HG02973 (cell line): ENCODE measurements around the gene ISG15.
"Not testable (repeated sequence)": the region's sequence is repeated elsewhere in the genome, so short reads cannot be mapped to it uniquely, and the experiment has no call there.

ENCODE experiments used
- ATAC-seq: cut with Tn5 transposase; IDR thresholded peaks from one replicate; pipeline ENCODE4 v1.9.1; 2021; ENCODE audit warnings: moderate library complexity; ENCODE audit not compliant: unreplicated experiment

ISG15 gene

GRCh38 chr1:1026599-1027413 lies 13.5 kb downstream of the ISG15 start:
- no peak for ATAC-seq

- ATAC-seq, result no peak
Measured at GRCh38 chr1:1027791-1028190, 14.5 kb downstream of the ISG15 start.

GRCh38 chr1:1030867-1031658 lies 17.8 kb downstream of the ISG15 start:
- not testable (repeated sequence) for ATAC-seq

DNA sequence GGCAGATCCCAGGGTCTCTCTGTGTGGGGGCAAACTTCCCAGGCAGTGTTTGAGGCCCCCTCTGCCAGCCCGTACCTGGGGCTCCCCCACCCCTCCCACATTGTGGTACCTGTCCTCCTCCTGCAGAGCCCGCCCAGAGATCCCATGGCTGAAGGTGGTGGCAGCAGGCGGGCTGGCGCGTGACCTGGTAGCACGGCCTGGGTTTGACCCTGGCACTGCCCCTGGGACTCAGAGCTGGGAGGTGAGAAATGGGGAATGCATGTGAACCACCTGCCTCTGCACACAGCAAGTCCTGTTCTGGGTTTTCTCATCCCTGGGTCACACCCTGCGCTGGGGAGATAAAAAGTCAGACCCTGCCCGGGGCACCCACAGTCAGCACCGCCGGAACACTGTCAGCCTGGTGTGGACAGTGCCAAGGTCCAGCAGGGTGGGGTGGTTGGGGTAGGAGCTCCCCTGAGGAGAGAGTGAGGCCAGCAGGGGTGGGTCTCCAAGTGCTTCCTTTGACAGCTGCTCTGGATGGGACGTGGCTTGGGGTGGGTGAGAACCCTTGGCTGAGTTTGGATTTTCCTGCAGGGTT lies 18.4 kb downstream of the ISG15 start:
- ATAC-seq, result no peak

- ATAC-seq, result peak; percentile 4
Measured at GRCh38 chr1:1032424-1032823, 19.1 kb downstream of the ISG15 start.

DNA sequence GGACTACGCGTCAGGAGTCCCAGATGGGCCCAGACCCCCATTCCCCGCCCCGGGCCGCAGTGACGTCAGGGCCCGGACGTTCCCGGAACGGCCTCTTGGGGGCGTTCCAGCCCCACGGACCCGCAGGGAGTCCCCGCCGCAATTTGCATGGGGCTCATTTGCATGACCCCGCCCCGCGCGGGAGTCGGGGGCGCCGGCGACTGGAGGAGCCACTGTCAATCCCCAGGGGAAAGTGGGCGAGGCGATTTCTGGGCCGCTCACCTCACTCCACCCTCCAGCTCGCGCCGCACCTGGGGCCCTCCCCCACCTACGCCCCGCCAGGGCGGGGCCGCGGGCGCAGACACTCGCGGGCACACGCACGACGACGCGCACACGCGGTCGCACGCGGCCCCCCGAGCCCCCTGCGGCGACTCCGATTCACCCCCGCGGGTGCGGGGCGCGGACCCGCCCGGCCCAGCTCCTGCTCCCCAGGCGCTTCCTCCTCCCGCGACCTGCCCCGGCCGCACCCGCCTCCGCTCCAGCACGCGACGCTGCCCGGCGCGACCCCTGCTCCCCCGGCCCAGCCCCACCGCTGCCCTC lies 19.8 kb downstream of the ISG15 start:
- ATAC-seq, result peak; percentile 61

DNA sequence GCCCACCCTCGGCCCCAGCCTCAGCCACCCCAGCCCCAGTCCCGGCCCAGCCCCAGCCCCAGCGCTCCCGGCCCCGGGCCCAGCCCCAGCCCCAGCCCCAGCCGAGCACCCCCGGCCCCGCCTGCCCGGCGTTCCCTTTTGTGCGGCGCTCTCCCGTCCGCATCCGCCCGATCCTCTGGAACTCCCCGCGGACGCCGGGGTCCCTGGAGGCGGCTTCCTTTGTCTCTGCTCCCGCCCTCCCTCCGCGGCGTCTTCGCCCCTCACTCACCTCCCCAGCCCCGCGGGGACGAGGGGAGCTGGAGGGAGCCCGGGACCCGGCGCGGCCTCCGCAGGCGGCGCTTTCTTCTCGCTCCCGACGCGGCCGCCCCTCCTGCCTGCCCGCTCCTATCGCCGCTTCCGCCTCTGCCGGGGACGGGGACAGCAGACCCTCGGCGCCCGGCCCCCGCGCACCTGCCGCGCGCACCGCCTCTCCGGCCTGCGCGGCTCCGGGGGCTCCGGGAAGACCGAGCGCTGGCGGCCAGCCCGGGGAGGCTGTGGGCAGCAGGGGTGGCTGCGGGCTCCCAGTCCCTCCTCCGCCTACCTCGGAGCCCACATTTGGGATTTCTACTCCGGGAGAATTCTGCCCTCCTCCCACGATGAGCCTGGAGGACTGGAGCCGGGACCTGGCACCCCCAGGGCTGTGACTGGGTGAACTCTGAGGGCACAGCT lies 20.6 kb downstream of the ISG15 start:
- ATAC-seq, result no peak

GRCh38 chr1:1034439-1034781 lies 21.1 kb downstream of the ISG15 start:
- no peak for ATAC-seq

- no peak for ATAC-seq
Measured at GRCh38 chr1:1035291-1035943, 22.1 kb downstream of the ISG15 start.

DNA sequence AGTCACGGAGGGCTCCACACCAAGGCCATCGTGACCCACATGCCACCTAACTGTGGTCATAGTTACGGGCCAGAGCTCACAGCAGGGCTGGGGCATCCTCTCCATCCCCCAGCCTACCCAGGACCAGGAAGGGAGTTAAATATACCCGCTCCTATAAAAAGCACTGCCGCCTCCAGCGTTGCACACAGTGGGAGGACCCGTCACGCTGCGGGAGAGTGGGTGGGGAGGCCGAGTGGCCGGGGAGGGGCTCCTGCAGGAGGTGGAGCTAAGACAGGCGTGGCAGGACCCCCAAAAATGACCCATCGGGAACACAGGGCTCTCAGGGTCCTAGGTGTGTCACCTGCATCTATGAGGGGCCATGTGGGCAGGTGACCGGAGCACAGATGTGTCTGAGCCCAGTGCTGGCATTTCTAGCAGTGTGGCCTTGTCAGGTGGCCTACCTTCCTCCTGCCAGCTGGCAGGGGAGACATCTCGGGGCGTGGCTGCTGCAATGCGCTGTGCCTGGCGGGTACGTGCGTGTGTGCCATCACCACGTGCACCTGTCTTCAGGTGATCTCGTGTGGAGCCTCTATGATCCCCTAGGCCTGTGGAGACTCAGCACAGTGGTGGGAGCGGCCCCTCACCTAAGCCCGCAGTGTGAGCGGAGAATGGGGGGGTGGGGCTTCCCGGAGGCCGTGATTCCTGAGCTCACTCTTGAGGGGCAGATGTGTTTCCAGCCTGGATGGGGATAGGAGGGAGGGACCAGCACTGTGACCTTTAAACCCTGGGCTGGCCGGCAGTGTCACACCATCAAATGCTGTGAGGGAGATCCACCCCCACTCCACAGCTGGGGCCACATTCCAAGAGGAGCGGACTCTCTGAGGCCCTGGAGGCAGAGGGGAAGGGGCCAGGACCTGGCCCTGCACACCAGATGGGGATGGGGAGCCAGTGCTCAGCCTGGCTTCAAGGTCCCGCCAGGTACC lies 24.4 kb downstream of the ISG15 start:
- no peak for ATAC-seq

GRCh38 chr1:1038694-1039093 lies 25.4 kb downstream of the ISG15 start:
- ATAC-seq, result no peak

DNA sequence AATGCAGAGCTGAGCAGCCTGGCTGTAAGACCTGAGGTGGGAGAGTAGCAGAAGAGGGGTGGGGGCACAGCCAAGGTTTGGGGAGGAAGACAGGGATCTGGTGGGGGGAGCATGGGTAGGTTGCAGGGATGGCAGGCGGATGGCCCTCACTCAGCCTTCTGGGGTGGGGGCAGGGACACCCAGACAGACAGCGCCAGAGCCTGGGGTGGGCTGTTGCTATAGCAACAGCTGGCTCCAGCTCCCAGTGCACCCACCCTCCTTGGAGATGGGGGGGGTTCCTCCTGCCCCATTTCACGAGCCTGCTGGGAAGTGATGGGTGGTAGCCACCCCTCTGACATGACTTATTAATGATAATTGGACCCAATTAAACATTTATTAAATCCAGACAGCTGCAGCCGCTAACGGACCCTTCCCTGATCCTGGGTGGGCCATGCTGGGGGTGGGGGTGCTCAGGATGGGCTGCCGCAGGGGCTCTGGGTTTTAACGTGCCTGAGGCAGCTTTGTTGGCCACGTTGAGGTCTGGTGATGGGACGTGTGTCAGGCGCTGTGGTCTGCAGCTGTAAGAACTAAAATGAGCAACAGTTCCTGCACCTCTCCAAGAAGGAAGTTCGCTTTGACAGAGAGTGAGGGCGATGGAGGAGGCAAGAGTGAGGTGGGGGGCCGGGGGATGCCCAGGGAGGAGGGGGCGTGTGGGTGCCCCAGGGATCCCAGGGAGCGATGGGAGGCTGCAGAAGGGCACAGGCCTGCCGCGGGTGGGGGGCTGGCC lies 26.0 kb downstream of the ISG15 start:
- ATAC-seq, result no peak

GRCh38 chr1:1040004-1040991 lies 27.0 kb downstream of the ISG15 start:
- ATAC-seq, result peak; percentile 34

DNA sequence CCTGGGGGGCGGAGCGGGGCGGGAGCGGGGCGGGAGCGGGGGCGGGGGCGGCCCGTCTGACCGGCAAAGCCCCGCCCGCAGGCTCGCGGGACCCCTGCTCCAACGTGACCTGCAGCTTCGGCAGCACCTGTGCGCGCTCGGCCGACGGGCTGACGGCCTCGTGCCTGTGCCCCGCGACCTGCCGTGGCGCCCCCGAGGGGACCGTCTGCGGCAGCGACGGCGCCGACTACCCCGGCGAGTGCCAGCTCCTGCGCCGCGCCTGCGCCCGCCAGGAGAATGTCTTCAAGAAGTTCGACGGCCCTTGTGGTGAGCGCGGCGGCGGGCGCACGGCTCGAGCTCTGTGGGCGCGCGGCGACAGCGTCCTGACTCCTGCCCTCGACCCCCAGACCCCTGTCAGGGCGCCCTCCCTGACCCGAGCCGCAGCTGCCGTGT lies 27.8 kb downstream of the ISG15 start:
- no peak for ATAC-seq

GRCh38 chr1:1041873-1042272 lies 28.6 kb downstream of the ISG15 start:
- no peak for ATAC-seq

DNA sequence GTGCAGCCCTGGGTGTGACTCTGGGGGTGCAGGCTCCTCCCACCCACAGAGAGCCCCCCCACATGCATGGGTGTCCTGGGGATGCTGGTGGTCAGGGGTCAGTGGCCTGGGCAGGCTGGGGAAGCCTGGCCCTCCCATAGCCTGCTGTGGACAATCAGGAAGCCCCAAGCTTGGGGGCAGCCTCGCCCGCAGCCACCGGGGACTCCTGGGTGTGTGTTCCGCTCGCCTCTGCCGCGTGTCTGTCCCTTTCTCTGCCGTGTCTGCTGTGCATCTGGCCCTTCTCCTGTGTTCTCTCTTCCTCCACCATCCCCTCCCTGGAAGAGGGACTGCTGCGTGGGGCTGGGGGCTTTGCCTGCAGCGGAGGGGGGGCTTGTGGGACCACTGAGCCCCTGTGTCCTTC lies 29.5 kb downstream of the ISG15 start:
- ATAC-seq, result no peak

- no peak for ATAC-seq
Measured at GRCh38 chr1:1043411-1043810, 30.1 kb downstream of the ISG15 start.
